ENCODE results near the gene ATP4B. TPM values are rescaled to one million over a fixed set of nuclear protein-coding genes. Genes with fewer than 3 reads are reported as not detected.

The ATP4B gene
- total RNA-seq, 1 donor from 2014 or later = not detected

DNA sequence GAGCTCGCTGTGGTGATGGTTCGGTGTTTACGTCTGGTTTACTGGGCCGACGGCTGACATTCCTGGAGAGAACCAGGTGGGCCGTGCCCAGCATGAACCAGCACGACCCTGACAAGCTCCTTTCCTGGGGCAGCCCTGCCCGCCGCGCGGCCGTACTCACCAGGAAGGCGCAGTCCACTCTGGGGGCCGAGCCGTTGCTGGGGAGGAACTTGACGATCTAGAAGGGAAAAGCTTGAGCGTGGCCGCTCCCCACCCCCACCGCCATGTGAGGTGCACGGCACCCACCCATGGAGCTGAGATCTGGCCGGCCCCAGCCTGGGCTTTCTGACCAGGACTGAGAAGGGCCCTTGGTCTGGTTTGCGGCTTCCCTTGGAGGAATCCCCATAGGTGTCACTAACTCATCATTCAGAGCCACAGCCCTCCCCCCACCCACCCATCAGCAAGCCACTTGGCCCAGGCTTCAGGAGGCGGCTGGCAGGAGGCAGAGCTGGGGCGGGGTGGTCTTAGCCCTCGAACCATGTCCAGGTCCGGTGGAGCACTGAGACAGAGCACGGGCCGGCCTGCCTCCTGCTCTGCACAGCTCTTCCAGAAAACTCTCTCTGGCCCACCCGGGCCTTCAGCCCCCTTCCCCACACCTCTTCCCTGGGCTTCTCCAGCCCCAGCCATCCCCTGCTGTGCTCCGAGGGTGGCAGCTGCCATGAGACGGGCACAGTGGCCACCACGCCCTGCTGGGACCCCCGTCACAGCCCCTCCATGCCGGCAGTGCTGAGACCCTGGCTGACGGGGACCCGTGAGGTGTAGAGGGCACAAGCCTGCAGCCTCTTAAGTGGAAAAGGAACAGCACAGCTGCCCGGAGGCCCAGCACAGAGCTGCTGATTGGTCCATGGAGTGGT is 6.2 kb downstream of the ATP4B start:
- TF ChIP-seq, protein P1, sequence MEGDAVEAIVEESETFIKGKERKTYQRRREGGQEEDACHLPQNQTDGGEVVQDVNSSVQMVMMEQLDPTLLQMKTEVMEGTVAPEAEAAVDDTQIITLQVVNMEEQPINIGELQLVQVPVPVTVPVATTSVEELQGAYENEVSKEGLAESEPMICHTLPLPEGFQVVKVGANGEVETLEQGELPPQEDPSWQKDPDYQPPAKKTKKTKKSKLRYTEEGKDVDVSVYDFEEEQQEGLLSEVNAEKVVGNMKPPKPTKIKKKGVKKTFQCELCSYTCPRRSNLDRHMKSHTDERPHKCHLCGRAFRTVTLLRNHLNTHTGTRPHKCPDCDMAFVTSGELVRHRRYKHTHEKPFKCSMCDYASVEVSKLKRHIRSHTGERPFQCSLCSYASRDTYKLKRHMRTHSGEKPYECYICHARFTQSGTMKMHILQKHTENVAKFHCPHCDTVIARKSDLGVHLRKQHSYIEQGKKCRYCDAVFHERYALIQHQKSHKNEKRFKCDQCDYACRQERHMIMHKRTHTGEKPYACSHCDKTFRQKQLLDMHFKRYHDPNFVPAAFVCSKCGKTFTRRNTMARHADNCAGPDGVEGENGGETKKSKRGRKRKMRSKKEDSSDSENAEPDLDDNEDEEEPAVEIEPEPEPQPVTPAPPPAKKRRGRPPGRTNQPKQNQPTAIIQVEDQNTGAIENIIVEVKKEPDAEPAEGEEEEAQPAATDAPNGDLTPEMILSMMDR (conservative IDR thresholded peaks at IDR 0.05; ENCODE audit: low read depth, low read length) = no peak
- H3K4me3 ChIP-seq (ENCODE audit: low read depth, low read length) = no peak overlapping the region
- no peak for DNase-seq (ENCODE audit: low read depth)

DNA sequence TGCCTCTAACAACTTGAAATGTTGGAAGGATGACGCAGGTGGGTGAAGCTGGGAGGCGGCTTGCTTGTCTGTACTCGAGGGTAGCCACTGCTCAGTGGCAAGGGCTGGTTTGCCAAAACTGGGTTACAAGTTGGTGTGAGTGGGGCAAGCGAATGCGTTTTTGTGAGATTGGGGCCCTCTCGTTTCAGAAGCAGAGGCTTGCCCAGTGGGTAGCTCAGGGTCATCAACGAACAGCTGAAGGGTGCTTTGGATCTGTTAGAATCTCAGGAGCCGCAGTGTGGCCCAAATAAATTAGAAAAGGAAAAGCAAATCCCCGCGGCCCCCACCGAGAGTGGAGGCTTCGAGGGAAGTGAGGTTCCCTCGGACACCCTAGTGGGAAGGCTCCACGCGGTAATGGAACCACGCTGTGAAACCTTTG is 7.3 kb downstream of the ATP4B start:
- TF ChIP-seq, protein P1 (conservative IDR thresholded peaks at IDR 0.05; ENCODE audit: low read depth, low read length) = no peak
- DNase-seq (ENCODE audit: low read depth) = no peak
- no peak overlapping the region for H3K4me3 ChIP-seq (ENCODE audit: low read depth, low read length)

DNA sequence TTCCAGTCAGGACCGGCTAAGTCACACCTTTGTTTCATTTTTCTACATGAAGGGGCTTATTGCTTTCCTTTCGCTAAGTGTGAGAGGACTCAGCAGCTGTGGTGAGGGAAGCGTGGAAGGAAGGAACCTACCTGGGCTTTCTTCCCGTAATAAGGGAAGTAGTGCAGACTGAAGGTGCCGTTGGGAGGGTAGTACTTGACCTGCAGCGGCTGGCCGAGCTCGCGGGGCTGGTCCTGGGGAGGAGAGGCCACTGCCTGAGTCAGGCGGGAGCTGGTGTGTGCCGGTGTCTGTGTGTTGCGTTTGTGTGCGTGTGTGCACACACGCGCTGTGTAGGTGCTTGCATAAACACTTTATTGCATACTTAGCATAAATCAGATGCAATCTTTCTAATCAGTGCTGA is 7.7 kb downstream of the ATP4B start:
- no peak overlapping the region for H3K4me3 ChIP-seq (ENCODE audit: low read depth, low read length)
- no peak for DNase-seq (ENCODE audit: low read depth)

DNA sequence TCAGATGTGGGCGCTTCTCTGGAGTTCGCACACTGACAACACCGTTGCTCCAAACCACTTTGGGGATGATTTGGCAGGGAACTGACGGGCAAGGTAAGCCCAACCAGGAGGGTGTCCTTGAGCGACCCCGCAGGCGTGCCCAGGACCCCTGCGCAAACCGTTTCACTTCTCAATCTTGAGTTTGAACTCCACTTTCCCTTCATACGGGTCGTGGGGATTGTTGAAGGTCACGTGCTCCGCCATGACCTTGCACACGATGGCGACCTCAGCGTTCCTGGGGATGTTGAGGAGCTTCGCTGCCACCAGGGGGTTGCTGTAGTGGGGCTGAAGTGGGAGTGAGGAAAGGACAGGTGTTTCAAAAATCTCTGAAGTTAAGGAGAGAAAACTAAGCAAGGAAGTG is 8.8 kb downstream of the ATP4B start:
- DNase-seq (ENCODE audit: low read depth) = no peak
- TF ChIP-seq, protein P1 (conservative IDR thresholded peaks at IDR 0.05; ENCODE audit: low read depth, low read length) = no peak
- H3K4me3 ChIP-seq (ENCODE audit: low read depth, low read length) = no peak overlapping the region

More for the DNA sequence above, 7.7 kb downstream of the ATP4B start:
- TF ChIP-seq, protein P1 (conservative IDR thresholded peaks at IDR 0.05; ENCODE audit: low read depth, low read length) = no peak

DNA sequence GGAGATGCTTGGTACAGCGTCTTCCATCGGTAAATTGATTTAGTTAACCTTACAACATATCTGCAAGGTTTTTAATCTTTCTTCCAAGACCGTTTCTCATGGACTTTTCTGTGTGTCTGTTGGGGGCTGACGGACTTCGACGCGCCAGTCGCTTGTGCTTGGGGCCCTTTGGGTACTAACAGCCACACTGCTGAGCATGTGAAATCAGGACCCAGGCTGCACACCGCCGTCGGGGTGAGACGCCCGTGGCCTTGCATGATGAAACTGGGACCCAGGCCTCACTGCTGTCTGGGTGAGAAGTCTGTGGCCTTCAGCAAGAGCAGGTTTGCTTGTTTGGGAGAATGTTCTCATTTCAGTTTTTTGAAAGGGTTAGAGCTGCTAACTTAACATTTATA is 9.8 kb downstream of the ATP4B start:
- no peak for DNase-seq (ENCODE audit: low read depth)
- TF ChIP-seq, protein P1 (conservative IDR thresholded peaks at IDR 0.05; ENCODE audit: low read depth, low read length) = no peak
- no peak overlapping the region for H3K4me3 ChIP-seq (ENCODE audit: low read depth, low read length)

DNA sequence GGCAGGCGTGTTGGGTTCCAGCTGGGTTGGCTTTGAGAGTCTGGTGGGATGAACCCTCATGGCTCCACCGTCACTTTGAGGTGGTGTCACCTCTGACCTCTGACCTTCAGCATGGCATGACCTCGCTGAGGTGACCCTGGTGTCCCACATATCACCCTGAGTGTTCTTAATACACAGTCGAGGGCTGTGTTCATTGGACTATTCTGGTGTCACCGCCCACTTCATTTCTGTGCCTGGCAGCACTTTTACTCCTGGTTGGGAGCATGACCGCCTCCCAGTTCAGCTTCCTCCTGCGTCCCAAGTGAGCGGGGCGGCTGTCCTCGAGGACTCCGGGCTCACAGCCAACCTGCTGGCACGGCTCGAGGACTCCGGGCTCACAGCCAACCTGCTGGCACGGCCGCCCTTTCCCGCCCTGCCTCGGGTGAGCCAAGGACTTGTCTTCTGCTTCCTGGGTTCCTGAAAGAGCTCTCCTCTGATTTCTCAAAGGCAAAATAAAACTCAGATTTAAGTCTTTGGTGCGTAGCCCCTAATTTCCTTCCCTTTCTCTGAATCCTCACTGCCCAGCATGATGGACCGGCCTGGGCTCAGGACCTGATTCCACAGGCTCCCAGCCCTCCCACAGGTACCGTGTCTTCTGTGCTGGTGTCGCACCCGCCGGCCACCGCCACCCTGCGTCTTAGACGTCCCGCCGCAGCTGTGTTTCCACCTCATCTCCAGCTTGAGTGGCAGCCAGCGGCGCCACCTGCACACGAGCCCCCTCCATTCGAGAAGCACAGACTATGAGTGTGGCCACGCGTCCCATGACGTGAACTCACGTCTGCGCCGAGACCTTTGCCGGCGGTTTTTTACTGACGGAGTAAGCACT is 10.4 kb downstream of the ATP4B start:
- DNase-seq (ENCODE audit: low read depth) = peak; percentile 35
- TF ChIP-seq, protein P1 (conservative IDR thresholded peaks at IDR 0.05; ENCODE audit: low read depth, low read length) = no peak
- H3K4me3 ChIP-seq (ENCODE audit: low read depth, low read length) = no peak overlapping the region

Data from epithelial cell of proximal tubule (primary cell).